ENCODE data around the gene AMER2. TPM values are rescaled to one million over a fixed set of nuclear protein-coding genes. Genes with fewer than 3 reads are reported as not detected.

Gene AMER2
- total RNA-seq, 2 experiments from 2014 or later: not detected

- no TSS peak for BruUV-seq (replicated peaks)
- CTCF ChIA-PET (ENCODE audit: unreplicated experiment): no interaction called here
- no peak overlapping the region for H2AFZ ChIP-seq (ENCODE audit: low read length)
Measured at GRCh38 chr13:25172303-25172630, 179 bp upstream of the AMER2 start.

GRCh38 chr13:25171170-25171516 is 945 bp downstream of the AMER2 start:
- no peaks in the 10 kb centered on the region for H3K9me2 ChIP-seq (ENCODE audit: insufficient read depth, low read length)
- H3K36me3 ChIP-seq (ENCODE audit: insufficient read depth, low read length): no peaks in the 10 kb centered on the region
- H2AFZ ChIP-seq (ENCODE audit: low read length): no peak overlapping the region
- no peaks in the 10 kb centered on the region for H3K79me2 ChIP-seq (ENCODE audit: insufficient read depth, low read depth, low read length)
- TF ChIP-seq CTCF (conservative IDR thresholded peaks at IDR 0.05; ENCODE audit: low read length) (no peak), EZH2phosphoT487 (IDR thresholded peaks at IDR 0.05; ENCODE audit: borderline replicate concordance, low read depth, low read length) (no peak)
- intact Hi-C loops (cut with micrococcal nuclease; ENCODE audit: unreplicated experiment): no loop called here
- POLR2A ChIA-PET: no interaction called here
- no peak overlapping the region for H3K4me3 ChIP-seq (ENCODE audit: low read depth, low read length, poor library complexity, severe bottlenecking)
- no peaks in the 10 kb centered on the region for H4K20me1 ChIP-seq (ENCODE audit: insufficient read depth, low read length)
- no peak for DNase-seq (ENCODE audit: low spot score)
- H3K27ac ChIP-seq (ENCODE audit: low read depth, low read length, poor library complexity, severe bottlenecking): no peak overlapping the region
- H3K4me1 ChIP-seq (ENCODE audit: insufficient read depth, low read length, poor library complexity, severe bottlenecking): no peaks in the 10 kb centered on the region
- no peak overlapping the region for H3K4me2 ChIP-seq (ENCODE audit: low read length)
- H3K9me3 ChIP-seq (ENCODE audit: low read length): no peaks in the 10 kb centered on the region
- CTCF ChIA-PET (ENCODE audit: unreplicated experiment): no interaction called here
- BruUV-seq (replicated peaks): no TSS peak

More at GRCh38 chr13:25172303-25172630, 179 bp upstream of the AMER2 start:
- H3K9me3 ChIP-seq (ENCODE audit: low read length): no peaks in the 10 kb centered on the region
- intact Hi-C loops (cut with micrococcal nuclease; ENCODE audit: unreplicated experiment): no loop called here
- no peak overlapping the region for H3K4me2 ChIP-seq (ENCODE audit: low read length)
- TF ChIP-seq EZH2phosphoT487 (IDR thresholded peaks at IDR 0.05; ENCODE audit: borderline replicate concordance, low read depth, low read length): no peak
- no peak for TF ChIP-seq CTCF (conservative IDR thresholded peaks at IDR 0.05; ENCODE audit: low read length)
- DNase-seq (ENCODE audit: low spot score): no peak
- POLR2A ChIA-PET: interaction anchor here (1.4 kb wide), 1 partner anchor 12 kb away, joined by 4 read pairs; no protein-coding TSS in a partner anchor
- H3K9me2 ChIP-seq (ENCODE audit: insufficient read depth, low read length): no peaks in the 10 kb centered on the region
- H3K27ac ChIP-seq (ENCODE audit: low read depth, low read length, poor library complexity, severe bottlenecking): no peak overlapping the region
- no peak overlapping the region for H3K4me3 ChIP-seq (ENCODE audit: low read depth, low read length, poor library complexity, severe bottlenecking)
- H3K36me3 ChIP-seq (ENCODE audit: insufficient read depth, low read length): no peaks in the 10 kb centered on the region
- H4K20me1 ChIP-seq (ENCODE audit: insufficient read depth, low read length): no peaks in the 10 kb centered on the region
- no peaks in the 10 kb centered on the region for H3K79me2 ChIP-seq (ENCODE audit: insufficient read depth, low read depth, low read length)
- no peaks in the 10 kb centered on the region for H3K4me1 ChIP-seq (ENCODE audit: insufficient read depth, low read length, poor library complexity, severe bottlenecking)

GRCh38 chr13:25170554-25171111 is 1.5 kb downstream of the AMER2 start:
- Histone ChIP-seq H3K9me2 (ENCODE audit: insufficient read depth, low read length) (no peaks in the 10 kb centered on the region), H4K20me1 (ENCODE audit: insufficient read depth, low read length) (no peaks in the 10 kb centered on the region), H3K27ac (ENCODE audit: low read depth, low read length, poor library complexity, severe bottlenecking) (no peak overlapping the region), H3K9me3 (ENCODE audit: low read length) (no peaks in the 10 kb centered on the region), H3K4me1 (ENCODE audit: insufficient read depth, low read length, poor library complexity, severe bottlenecking) (no peaks in the 10 kb centered on the region), H3K36me3 (ENCODE audit: insufficient read depth, low read length) (no peaks in the 10 kb centered on the region), H2AFZ (ENCODE audit: low read length) (no peak overlapping the region), H3K4me3 (ENCODE audit: low read depth, low read length, poor library complexity, severe bottlenecking) (no peak overlapping the region), H3K79me2 (ENCODE audit: insufficient read depth, low read depth, low read length) (no peaks in the 10 kb centered on the region), H3K4me2 (ENCODE audit: low read length) (no peak overlapping the region)
- intact Hi-C loops (cut with micrococcal nuclease; ENCODE audit: unreplicated experiment): no loop called here
- BruUV-seq (replicated peaks): no TSS peak
- TF ChIP-seq CTCF (conservative IDR thresholded peaks at IDR 0.05; ENCODE audit: low read length) (no peak), EZH2phosphoT487 (IDR thresholded peaks at IDR 0.05; ENCODE audit: borderline replicate concordance, low read depth, low read length) (no peak)
- CTCF ChIA-PET (ENCODE audit: unreplicated experiment): no interaction called here
- POLR2A ChIA-PET: no interaction called here
- no peak for DNase-seq (ENCODE audit: low spot score)
